H9 (cell line): Measurements from ENCODE around the gene TBC1D25. TPM values are rescaled to one million over a fixed set of nuclear protein-coding genes. Genes with fewer than 3 reads are reported as not detected.

Source experiments
- DNase-seq: peaks from one replicate; pipeline ENCODE4 v3.0.0-alpha.2; 2017
- H2AFZ ChIP-seq: one replicate; pipeline ENCODE4 v1.6.1; 2013; ENCODE audit warnings: mild to moderate bottlenecking, low read length, control low read depth, moderate library complexity
- H2AK5ac ChIP-seq: 2 replicates; pipeline ENCODE4 v1.6.1; 2013; ENCODE audit warnings: low read length, control low read depth, mixed read lengths; ENCODE audit not compliant: insufficient read length
- H2BK120ac ChIP-seq: one replicate; pipeline ENCODE4 v1.6.1; 2013; ENCODE audit warnings: low read depth, mild to moderate bottlenecking, low read length, control low read depth, inconsistent platforms; ENCODE audit not compliant: poor library complexity, severe bottlenecking
- H2BK12ac ChIP-seq: 2 replicates; pipeline ENCODE4 v1.6.1; 2013; ENCODE audit warnings: low read length, control low read depth, mixed read lengths, low read depth; ENCODE audit not compliant: insufficient read length
- H2BK15ac ChIP-seq: 2 replicates; pipeline ENCODE4 v1.6.1; 2013; ENCODE audit warnings: low read depth, low read length, control low read depth
- H2BK20ac ChIP-seq: one replicate; pipeline ENCODE4 v1.6.1; 2013; ENCODE audit warnings: low read depth, mild to moderate bottlenecking, low read length, control low read depth, inconsistent platforms; ENCODE audit not compliant: poor library complexity, severe bottlenecking
- H2BK5ac ChIP-seq: 2 replicates; pipeline ENCODE4 v1.6.1; 2013; ENCODE audit warnings: low read length, control low read depth, mixed read lengths; ENCODE audit not compliant: insufficient read length
- H3K14ac ChIP-seq: 2 replicates; pipeline ENCODE4 v1.6.1; 2013; ENCODE audit warnings: low read length, control low read depth; ENCODE audit not compliant: insufficient read depth
- H3K18ac ChIP-seq: 2 replicates; pipeline ENCODE4 v1.6.1; 2013; ENCODE audit warnings: low read depth, mild to moderate bottlenecking, mixed read lengths, low read length, control low read depth; ENCODE audit not compliant: insufficient read length
- H3K23ac ChIP-seq: 2 replicates; pipeline ENCODE4 v1.6.1; 2013; ENCODE audit warnings: low read length, control low read depth, mixed read lengths, low read depth; ENCODE audit not compliant: insufficient read length
- H3K23me2 ChIP-seq: 2 replicates; pipeline ENCODE4 v1.6.1; 2013; ENCODE audit warnings: low read depth, mild to moderate bottlenecking, mixed read lengths, low read length, control low read depth; ENCODE audit not compliant: insufficient read length, poor library complexity, severe bottlenecking
- H3K27ac ChIP-seq: 2 replicates; pipeline ENCODE4 v1.5.1; 2013; ENCODE audit warnings: low read length, control low read depth, mixed read lengths, low read depth; ENCODE audit not compliant: insufficient read length
- H3K27me3 ChIP-seq: 2 replicates; pipeline ENCODE4 v1.6.1; 2013; ENCODE audit warnings: low read length, control low read depth, inconsistent platforms; ENCODE audit not compliant: insufficient read depth
- H3K4ac ChIP-seq: 2 replicates; pipeline ENCODE4 v1.6.1; 2013; ENCODE audit warnings: low read depth, mild to moderate bottlenecking, control low read depth, inconsistent platforms, low read length, moderate library complexity
- H3K4me1 ChIP-seq: 2 replicates; pipeline ENCODE4 v1.6.1; 2013; ENCODE audit warnings: low read length, control low read depth, inconsistent platforms; ENCODE audit not compliant: insufficient read depth
- H3K4me2 ChIP-seq: 2 replicates; pipeline ENCODE4 v1.6.1; 2013; ENCODE audit warnings: low read length, control low read depth, mixed read lengths; ENCODE audit not compliant: insufficient read length, insufficient read depth
- H3K56ac ChIP-seq: 2 replicates; pipeline ENCODE4 v1.6.1; 2013; ENCODE audit warnings: low read depth, mild to moderate bottlenecking, mixed read lengths, low read length, control low read depth; ENCODE audit not compliant: insufficient read length
- H3K79me1 ChIP-seq: 2 replicates; pipeline ENCODE4 v1.6.1; 2013; ENCODE audit warnings: low read depth, mild to moderate bottlenecking, moderate library complexity, low read length, control low read depth, inconsistent platforms; ENCODE audit not compliant: insufficient read depth, poor library complexity, severe bottlenecking
- H3K79me2 ChIP-seq: 2 replicates; pipeline ENCODE4 v1.6.1; 2013; ENCODE audit warnings: low read length, control low read depth, inconsistent platforms; ENCODE audit not compliant: insufficient read depth
- H3K9ac ChIP-seq: 2 replicates; pipeline ENCODE4 v1.6.1; 2013; ENCODE audit warnings: low read length, control low read depth, mixed read lengths; ENCODE audit not compliant: insufficient read length; ENCODE audit errors: extremely low read depth
- H3K9me3 ChIP-seq: one replicate; pipeline ENCODE4 v1.6.1; 2013; ENCODE audit warnings: low read depth, low read length, inconsistent platforms; ENCODE audit not compliant: control insufficient read depth
- H3T11ph ChIP-seq: one replicate; pipeline ENCODE4 v1.6.1; 2013; ENCODE audit warnings: mild to moderate bottlenecking, low read length, control low read depth, inconsistent platforms
- H4K20me1 ChIP-seq: one replicate; pipeline ENCODE4 v1.6.1; 2013; ENCODE audit not compliant: control insufficient read depth, insufficient read length, insufficient read depth
- H4K5ac ChIP-seq: 2 replicates; pipeline ENCODE4 v1.6.1; 2013; ENCODE audit warnings: low read depth, mild to moderate bottlenecking, mixed read lengths, low read length, control low read depth; ENCODE audit not compliant: insufficient read length
- H4K8ac ChIP-seq: replicated peaks from 2 replicates; pipeline ENCODE4 v1.6.1; 2013; ENCODE audit warnings: low read length, control low read depth, mixed read lengths, low read depth; ENCODE audit not compliant: insufficient read length
- H4K91ac ChIP-seq: 2 replicates; pipeline ENCODE4 v1.6.1; 2013; ENCODE audit warnings: low read depth, mild to moderate bottlenecking, moderate library complexity, mixed read lengths, low read length, control low read depth; ENCODE audit not compliant: insufficient read length
- H3K27ac Mint-ChIP-seq, 3 experiments: 2 replicates in 2 of 3; 3 replicates in 1 of 3; pipeline ENCODE4 v1.8.0; 2020 to 2021; ENCODE audit warnings: mixed read lengths in 3 of 3, mild to moderate bottlenecking in 1 of 3, moderate library complexity in 1 of 3
- H3K27me3 Mint-ChIP-seq: 2 replicates; pipeline ENCODE4 v1.8.0; 2021; ENCODE audit warnings: low read depth, mild to moderate bottlenecking, moderate library complexity, mixed read lengths
- H3K36me3 Mint-ChIP-seq, 3 experiments: 2 replicates in 2 of 3; 3 replicates in 1 of 3; pipeline ENCODE4 v1.8.0; 2020 to 2021; ENCODE audit warnings: low read depth in 3 of 3, mixed read lengths in 3 of 3; ENCODE audit not compliant: insufficient read depth in 1 of 3
- H3K4me1 Mint-ChIP-seq, 2 experiments: 2 replicates each; pipeline ENCODE4 v1.8.0; 2020; ENCODE audit warnings: mixed read lengths in 2 of 2
- H3K4me3 Mint-ChIP-seq, 2 experiments: 2 replicates in 1 of 2; 3 replicates in 1 of 2; pipeline ENCODE4 v1.8.0; 2020 to 2021; ENCODE audit warnings: mild to moderate bottlenecking in 2 of 2, mixed read lengths in 2 of 2, moderate library complexity in 1 of 2
- H3K9me3 Mint-ChIP-seq, 2 experiments: 2 replicates in 1 of 2; 3 replicates in 1 of 2; pipeline ENCODE4 v1.8.0; 2020; ENCODE audit warnings: mild to moderate bottlenecking in 2 of 2, mixed read lengths in 2 of 2, moderate library complexity in 1 of 2
- CTCF ChIP-seq: fragments of 200-600 bp; sonication (generic); conservative IDR thresholded peaks from 3 replicates; pipeline ENCODE4 v1.8.0; 2021; ENCODE audit warnings: antibody characterized with exemption, mild to moderate bottlenecking
- WGBS: extraction: QIAGEN DNeasy Blood & Tissue Kit; methylation state at CpG from one replicate; pipeline ENCODE4 v1.1.7; 2013; ENCODE audit warnings: missing lambda C conversion rate, low lambda C conversion rate, mixed read lengths; ENCODE audit not compliant: insufficient read length; ENCODE audit errors: extremely low coverage; 5-methylcytosine and 5-hydroxymethylcytosine counted together
- total RNA-seq: library from RNA; stranded (reverse); gene quantifications from 2 replicates; pipeline ENCODE4 v1.2.1, GENCODE V29; 2021

TBC1D25 gene
- total RNA-seq, 1 experiment from 2014 or later, result 10.2 TPM

- Histone ChIP-seq H3K4me1 (0 out of 2 replicates have a peak, but pooled peaks cover 2% of the 10 kb centered on the region), H4K8ac (no peak overlapping the region), H3K9me3 (peaks cover 29% of the 10 kb centered on the region), H4K5ac (no peak overlapping the region), H2BK120ac (no peak overlapping the region), H3K9ac (no peak overlapping the region), H3K23ac (no peak overlapping the region), H2AFZ (no peak overlapping the region), H3T11ph (no peak overlapping the region), H3K18ac (no peak overlapping the region), H3K27ac (no peak overlapping the region), H3K23me2 (peaks cover 3% of the 10 kb centered on the region), H2BK20ac (no peak overlapping the region), H3K4ac (no peak overlapping the region), H2BK5ac (no peak overlapping the region), H3K79me2 (no peaks in the 10 kb centered on the region; the same call in 1 of the 2 replicates), H4K91ac (no peak overlapping the region), H3K27me3 (no peaks in the 10 kb centered on the region), H3K4me2 (no peak overlapping the region), H4K20me1 (no peaks in the 10 kb centered on the region), H3K79me1 (no peaks in the 10 kb centered on the region), H2BK15ac (no peak overlapping the region), H2AK5ac (no peak overlapping the region), H2BK12ac (no peak overlapping the region), H3K14ac (no peak overlapping the region), H3K56ac (no peak overlapping the region)
- Mint-ChIP-seq H3K9me3 (peaks cover 67 to 82% of the 10 kb centered on the region in 2 experiments), H3K4me3 (no peak overlapping the region), H3K4me1 (peaks cover 0 to 10% of the 10 kb centered on the region in 2 experiments; a peak in 3 of 4 replicates), H3K36me3 (peaks cover 39 to 56% (median 52%) of the 10 kb centered on the region in 3 experiments), H3K27me3 (no peaks in the 10 kb centered on the region; the same call in 1 of the 2 replicates), H3K27ac (peak overlapping the region in 1 of 3 experiments; percentile 30; a peak in 2 of 7 replicates)
- no CpG with 5 or more reads among the region's 2 CpGs for WGBS
- DNase-seq, result no peak
- TF ChIP-seq CTCF, result no peak
Observed at GRCh38 chrX:48578661-48579128, 39.2 kb downstream of the TBC1D25 start.
